Measurements from ENCODE around the gene EFEMP1. TPM values are rescaled to one million over a fixed set of nuclear protein-coding genes. Genes with fewer than 3 reads are reported as not detected.

The EFEMP1 gene
- total RNA-seq, 4 donors from 2014 or later = 57.3 to 113 (median 81.2) TPM

- TF ChIP-seq EP300 (IDR thresholded peaks at IDR 0.05) = no peak
- no peak for TF ChIP-seq POLR2AphosphoS5 (IDR thresholded peaks at IDR 0.05)
- TF ChIP-seq CTCF (IDR thresholded peaks at IDR 0.05) = no peak
- no peak for TF ChIP-seq POLR2A (IDR thresholded peaks at IDR 0.05; ENCODE audit: low read depth)
- H3K36me3 ChIP-seq = no peaks in the 10 kb centered on the region
- WGBS = 86% methylated on average over 6 of the region's 6 CpGs
- peaks cover 0 to 14% (median 10%) of the 10 kb centered on the region in 4 donors for H3K4me1 ChIP-seq
- H3K27me3 ChIP-seq = no peaks in the 10 kb centered on the region
- no peak overlapping the region for H3K27ac ChIP-seq (replicated peaks in 1 of 4)
- DNase-seq (ENCODE audit: extremely low spot score) = no peak
- H3K4me3 ChIP-seq = no peak overlapping the region
- intact Hi-C loops (cut with DNase I) = no loop called here
- no peaks in the 10 kb centered on the region for H3K9me3 ChIP-seq
These were observed 43.0 kb downstream of the EFEMP1 start for GRCh38 chr2:55880416-55881143.

- Histone ChIP-seq H3K27me3 (no peaks in the 10 kb centered on the region), H3K9me3 (no peaks in the 10 kb centered on the region), H3K36me3 (no peaks in the 10 kb centered on the region), H3K4me1 (peaks cover 0 to 12% (median 4%) of the 10 kb centered on the region in 4 donors), H3K4me3 (no peak overlapping the region), H3K27ac (replicated peaks in 1 of 4) (no peak overlapping the region)
- TF ChIP-seq POLR2A (IDR thresholded peaks at IDR 0.05; ENCODE audit: low read depth) (no peak), POLR2AphosphoS5 (IDR thresholded peaks at IDR 0.05) (no peak), CTCF (IDR thresholded peaks at IDR 0.05) (no peak), EP300 (IDR thresholded peaks at IDR 0.05) (no peak)
- intact Hi-C loops (cut with DNase I) = no loop called here
- no peak for DNase-seq (ENCODE audit: extremely low spot score)
- 71% methylated on average over 3 of the region's 3 CpGs for WGBS
These were observed 43.6 kb downstream of the EFEMP1 start for GRCh38 chr2:55879976-55880375.

GRCh38 chr2:55877087-55877436 lies 46.5 kb downstream of the EFEMP1 start:
- no peaks in the 10 kb centered on the region for H3K36me3 ChIP-seq
- no peaks in the 10 kb centered on the region for H3K4me1 ChIP-seq
- TF ChIP-seq EP300 (IDR thresholded peaks at IDR 0.05) (no peak), CTCF (IDR thresholded peaks at IDR 0.05) (no peak), POLR2A (IDR thresholded peaks at IDR 0.05; ENCODE audit: low read depth) (no peak), POLR2AphosphoS5 (IDR thresholded peaks at IDR 0.05) (no peak)
- intact Hi-C loops (cut with DNase I) = no loop called here
- no peaks in the 10 kb centered on the region for H3K27me3 ChIP-seq
- no peak overlapping the region for H3K27ac ChIP-seq (replicated peaks in 1 of 4)
- H3K9me3 ChIP-seq = no peaks in the 10 kb centered on the region
- DNase-seq (ENCODE audit: extremely low spot score) = no peak
- H3K4me3 ChIP-seq = no peak overlapping the region
- 78% methylated on average over 2 of the region's 2 CpGs for WGBS

- 74% methylated on average over 6 of the region's 6 CpGs for WGBS
- no peaks in the 10 kb centered on the region for H3K36me3 ChIP-seq
- no peaks in the 10 kb centered on the region for H3K9me3 ChIP-seq
- TF ChIP-seq POLR2A (IDR thresholded peaks at IDR 0.05; ENCODE audit: low read depth) (no peak), CTCF (IDR thresholded peaks at IDR 0.05) (no peak), POLR2AphosphoS5 (IDR thresholded peaks at IDR 0.05) (no peak)
- no peaks in the 10 kb centered on the region for H3K27me3 ChIP-seq
- intact Hi-C loops (cut with DNase I) = no loop called here
- H3K4me1 ChIP-seq = no peaks in the 10 kb centered on the region
- H3K4me3 ChIP-seq = no peak overlapping the region
- no peak overlapping the region for H3K27ac ChIP-seq (replicated peaks in 1 of 4)
- DNase-seq (ENCODE audit: extremely low spot score) = no peak
These were observed 47.0 kb downstream of the EFEMP1 start for GRCh38 chr2:55876429-55877086.
